Astrocyte of the cerebellum (primary cell): ENCODE measurements around the gene DOCK4.

Experiments used
- DNase-seq: peaks from one replicate; pipeline ENCODE4 v3.0.0-alpha.2; 2011; ENCODE audit warnings: low read depth
- H3K4me3 ChIP-seq: 2 replicates; pipeline ENCODE4 v1.5.1; 2011; ENCODE audit warnings: mild to moderate bottlenecking, low read depth, low read length, moderate library complexity
- CTCF ChIP-seq: IDR thresholded peaks from 2 replicates; pipeline ENCODE4 v1.5.1; 2012; ENCODE audit warnings: low read length, low read depth, moderate library complexity, mild to moderate bottlenecking; ENCODE audit errors: missing control alignments
- in situ Hi-C: cut with HindIII; loops from 2 replicates; pipeline ENCODE4 v1.10.0; 2017; ENCODE audit warnings: low sequenced_read_pairs

Gene DOCK4

GRCh38 chr7:112195717-112196116 is 10.5 kb downstream of the DOCK4 start:
- no peak for DNase-seq
- in situ Hi-C loops = no loop called here
- no peak for TF ChIP-seq CTCF
- no peak overlapping the region for H3K4me3 ChIP-seq

GRCh38 chr7:112193915-112194502 is 12.2 kb downstream of the DOCK4 start:
- no peak overlapping the region for H3K4me3 ChIP-seq
- no peak for DNase-seq
- no peak for TF ChIP-seq CTCF
- in situ Hi-C loops = no loop called here

- no peak for DNase-seq
- H3K4me3 ChIP-seq = no peak overlapping the region
Observed at GRCh38 chr7:112192236-112193154, 13.7 kb downstream of the DOCK4 start.

GRCh38 chr7:112190120-112190519 is 16.1 kb downstream of the DOCK4 start:
- DNase-seq = no peak
- no peak overlapping the region for H3K4me3 ChIP-seq
- in situ Hi-C loops = no loop called here
- TF ChIP-seq CTCF = no peak

More at GRCh38 chr7:112192236-112193154, 13.7 kb downstream of the DOCK4 start:
- in situ Hi-C loops = no loop called here
- no peak for TF ChIP-seq CTCF

GRCh38 chr7:112189691-112190090 is 16.5 kb downstream of the DOCK4 start:
- in situ Hi-C loops = no loop called here

GRCh38 chr7:112188257-112188656 is 17.9 kb downstream of the DOCK4 start:
- TF ChIP-seq CTCF = no peak
- in situ Hi-C loops = no loop called here
- DNase-seq = no peak
- H3K4me3 ChIP-seq = no peak overlapping the region

More at GRCh38 chr7:112189691-112190090, 16.5 kb downstream of the DOCK4 start:
- TF ChIP-seq CTCF = no peak
- no peak overlapping the region for H3K4me3 ChIP-seq
- no peak for DNase-seq
